GM21360 (cell line): ENCODE data around the gene COQ10B.

Experiments used
- ATAC-seq: cut with Tn5 transposase; IDR thresholded peaks from one replicate; pipeline ENCODE4 v1.9.1; 2021; ENCODE audit warnings: mild to moderate bottlenecking, moderate library complexity; ENCODE audit not compliant: unreplicated experiment

Gene COQ10B

GRCh38 chr2:197499594-197500502 lies 46.5 kb downstream of the COQ10B start, which contains the start of the genes HSPD1 and HSPE1:
TSS of gene HSPD1 (minus strand) at chr2:197499840. CDS start at chr2:197498848, 992 bp downstream.
TSS of gene HSPE1 (plus strand) at chr2:197500379. CDS start at chr2:197500437, 58 bp downstream.
- ATAC-seq, result peak; percentile 82

DNA sequence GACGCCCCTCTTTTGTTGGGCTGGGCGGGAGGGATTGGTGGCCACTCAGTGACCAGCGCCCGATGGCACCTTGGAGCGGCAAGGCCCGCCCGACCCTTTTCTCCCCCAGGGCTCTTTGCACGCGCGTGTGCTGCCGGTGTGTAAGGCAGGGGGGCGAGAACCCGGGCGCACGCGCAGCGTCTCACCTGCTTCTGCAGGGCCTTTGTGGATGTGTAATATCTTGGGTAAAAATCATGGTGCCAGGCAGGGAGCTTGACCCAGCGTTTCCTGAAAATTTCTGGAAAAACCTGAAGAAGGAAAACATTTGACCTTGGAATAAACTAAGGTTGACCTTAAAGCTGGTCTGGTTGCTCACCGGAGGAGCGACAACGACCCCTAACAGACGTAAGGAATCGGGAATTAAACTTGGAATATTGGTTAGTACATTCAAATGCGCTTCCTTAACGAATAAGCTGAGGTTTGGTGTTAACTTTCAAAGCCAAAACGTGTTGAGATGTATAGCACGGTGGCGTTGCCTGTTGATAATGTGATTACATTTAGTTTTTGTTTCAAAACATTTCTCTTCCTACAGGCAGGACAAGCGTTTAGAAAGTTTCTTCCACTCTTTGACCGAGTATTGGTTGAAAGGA lies 47.3 kb downstream of the COQ10B start:
- peak; percentile 3 for ATAC-seq

GRCh38 chr2:197502201-197502600 lies 48.8 kb downstream of the COQ10B start:
- no peak for ATAC-seq

DNA sequence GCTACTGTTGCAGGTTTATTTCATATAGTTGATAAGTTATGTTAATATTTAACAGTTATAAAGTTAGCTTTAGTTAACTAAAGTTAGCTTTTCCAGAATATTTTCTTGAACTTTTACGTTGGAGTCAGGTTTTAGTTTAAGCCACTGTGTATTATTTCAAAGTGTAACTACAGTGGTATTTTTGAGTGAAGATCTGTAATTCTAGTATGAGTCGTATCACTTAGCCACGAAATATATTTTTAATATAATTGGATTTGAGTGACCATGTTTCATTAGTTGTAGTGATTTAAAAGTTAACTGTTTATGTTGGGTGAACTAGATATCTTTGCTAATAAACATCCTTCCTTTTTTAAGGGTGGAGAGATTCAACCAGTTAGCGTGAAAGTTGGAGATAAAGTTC lies 49.3 kb downstream of the COQ10B start:
- ATAC-seq, result no peak

- no peak for ATAC-seq
Measured at GRCh38 chr2:197504000-197504399, 50.6 kb downstream of the COQ10B start.

DNA sequence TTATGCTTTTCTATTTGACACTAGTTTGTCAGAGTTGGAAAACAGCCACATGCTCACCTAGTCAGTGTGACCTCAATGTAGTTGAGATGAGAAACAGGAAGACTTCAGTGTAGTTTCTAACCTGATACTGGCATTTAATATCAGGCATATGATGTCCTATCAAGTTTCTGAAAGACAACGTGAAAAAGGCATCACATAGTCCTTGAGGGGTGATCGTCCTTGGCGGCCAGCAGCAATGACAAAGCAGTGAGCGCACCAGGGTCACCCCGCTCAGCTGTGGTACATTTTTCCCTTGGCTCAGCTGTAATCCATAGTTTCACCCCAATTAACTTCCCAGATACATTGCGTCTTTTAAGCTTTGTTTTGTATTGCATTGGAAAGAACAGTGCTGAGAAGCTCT lies 51.2 kb downstream of the COQ10B start:
- no peak for ATAC-seq

- ATAC-seq, result no peak
Measured at GRCh38 chr2:197506658-197507057, 53.3 kb downstream of the COQ10B start.

DNA sequence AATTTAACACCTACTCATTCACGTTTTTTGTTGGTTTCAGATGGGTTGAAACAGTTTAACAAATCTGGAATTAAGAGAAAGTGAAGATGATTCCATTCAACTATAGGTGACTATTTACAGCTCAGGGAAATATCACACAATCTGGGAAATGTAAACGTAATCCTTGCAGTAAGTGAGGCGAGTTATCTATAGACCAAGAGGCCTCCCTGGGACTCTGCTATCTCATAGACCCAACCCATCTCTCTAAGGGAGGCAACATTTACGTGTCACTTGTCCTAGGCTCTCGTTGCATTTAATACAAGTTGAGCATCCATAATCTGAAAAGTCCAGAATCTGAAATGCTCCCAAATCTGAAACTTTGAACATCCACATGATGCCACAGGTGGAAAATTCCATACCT lies 60.6 kb downstream of the COQ10B start:
- no peak for ATAC-seq

DNA sequence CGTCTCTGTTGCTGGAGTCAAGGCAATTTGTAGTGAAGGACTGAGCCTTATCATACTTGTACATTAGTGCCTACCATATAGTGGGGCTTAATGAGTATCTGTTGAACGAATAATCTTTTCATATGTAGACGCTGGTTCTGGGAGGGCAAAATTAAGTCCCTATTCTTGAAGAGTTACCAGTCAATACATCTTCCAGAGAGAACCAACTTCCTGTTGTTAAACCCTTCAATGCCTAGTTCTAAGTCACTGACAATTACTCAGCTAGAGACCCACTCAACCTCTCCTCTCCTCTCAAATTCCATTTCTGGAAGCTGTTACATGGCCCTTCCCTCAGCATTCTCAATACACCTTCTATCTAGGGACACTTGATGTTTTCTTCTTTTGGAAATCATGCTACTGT lies 61.4 kb downstream of the COQ10B start:
- no peak for ATAC-seq

DNA sequence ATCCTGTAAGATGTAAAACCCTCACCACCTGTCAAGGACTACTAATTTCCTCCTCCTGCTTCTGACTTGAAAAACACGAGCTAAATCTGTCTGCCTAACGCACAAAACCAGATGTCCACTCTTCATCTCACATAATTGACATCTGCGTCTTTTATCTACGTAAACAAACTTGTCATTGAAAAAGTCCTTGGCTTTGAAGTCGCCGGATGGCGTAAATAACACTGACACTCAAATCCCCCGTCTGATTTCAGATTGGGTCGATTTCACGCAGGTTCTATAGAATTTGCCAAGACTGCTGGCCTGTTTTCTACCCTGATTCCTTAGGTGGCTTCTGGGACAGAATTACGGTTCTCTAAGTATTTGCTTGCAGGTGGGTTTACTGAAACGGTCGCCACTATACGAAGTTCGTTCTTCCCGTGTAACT lies 62.0 kb downstream of the COQ10B start:
- peak; percentile 1 for ATAC-seq

GRCh38 chr2:197515739-197516392 lies 62.5 kb downstream of the COQ10B start, which contains the start of gene MOB4:
TSS of gene MOB4 (plus strand) at chr2:197516066. CDS start at chr2:197516087, 21 bp downstream.
- ATAC-seq, result peak; percentile 93

DNA sequence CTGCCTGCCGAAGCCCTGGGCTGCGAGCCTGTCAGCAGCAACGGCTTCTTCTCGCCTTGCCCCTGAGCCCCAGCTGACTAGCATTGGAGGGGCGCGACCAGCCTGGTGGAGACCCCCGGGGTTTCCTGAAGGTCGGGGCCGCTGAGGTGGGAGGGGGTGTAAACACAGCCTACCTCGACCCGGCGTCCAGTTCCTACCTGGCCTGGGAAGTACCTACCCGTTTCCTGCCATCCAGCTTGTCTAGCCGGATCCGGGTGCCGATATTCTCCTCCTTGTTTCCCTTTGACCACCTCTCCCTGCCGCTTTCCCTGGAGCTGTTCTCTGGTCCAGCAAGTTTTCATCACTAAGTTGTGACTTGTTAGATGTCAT lies 63.0 kb downstream of the COQ10B start:
- peak; percentile 9 for ATAC-seq

GRCh38 chr2:197517150-197517549 lies 63.8 kb downstream of the COQ10B start:
- no peak for ATAC-seq
